ENCODE data around the gene RTP5.

DNA sequence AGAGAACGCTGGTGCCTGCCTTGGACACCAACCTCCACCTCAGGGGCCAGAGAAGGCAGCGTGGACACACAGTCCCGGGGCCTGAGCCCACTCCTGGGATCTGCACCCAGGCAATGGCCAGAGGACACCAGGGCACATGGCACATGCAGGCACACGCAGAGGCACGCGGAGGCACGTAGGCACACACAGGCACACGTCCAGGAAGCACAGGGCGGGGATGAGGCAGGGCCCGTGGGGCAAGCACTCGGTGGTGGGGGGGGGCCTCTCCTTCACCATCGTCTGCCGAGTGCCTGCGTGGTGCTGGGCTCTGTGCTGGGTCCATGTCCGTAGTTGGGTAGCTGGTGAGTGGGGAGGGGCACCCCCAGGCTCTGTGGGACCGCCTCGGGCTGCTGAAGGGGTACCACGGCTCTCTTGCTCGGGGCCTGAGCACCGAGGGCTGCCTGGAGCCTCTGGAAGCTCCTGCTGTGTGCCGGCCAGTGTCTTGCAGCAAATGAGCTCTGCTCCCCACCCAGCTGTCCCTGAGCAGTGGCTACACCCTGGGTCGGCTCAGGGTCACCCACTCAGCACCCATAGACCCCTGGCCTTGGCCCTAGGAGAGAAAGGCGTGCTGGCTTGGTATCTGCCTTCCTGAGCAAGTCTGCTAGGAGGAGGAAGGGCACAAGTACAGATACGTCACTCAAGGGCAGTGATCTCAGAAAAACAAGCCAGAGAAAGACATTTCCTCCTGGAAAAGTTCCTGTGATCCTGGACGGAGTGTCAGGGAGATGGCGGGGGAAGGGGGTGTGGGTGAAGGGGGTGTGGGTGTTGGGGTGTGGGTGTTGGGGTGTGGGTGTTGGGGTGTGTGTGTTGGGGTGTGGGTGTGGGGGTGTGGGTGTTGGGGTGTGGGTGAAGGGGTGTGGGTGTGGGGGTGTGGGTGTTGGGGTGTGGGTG, 26.4 kb downstream of the RTP5 start:
- TF ChIP-seq, protein P1, sequence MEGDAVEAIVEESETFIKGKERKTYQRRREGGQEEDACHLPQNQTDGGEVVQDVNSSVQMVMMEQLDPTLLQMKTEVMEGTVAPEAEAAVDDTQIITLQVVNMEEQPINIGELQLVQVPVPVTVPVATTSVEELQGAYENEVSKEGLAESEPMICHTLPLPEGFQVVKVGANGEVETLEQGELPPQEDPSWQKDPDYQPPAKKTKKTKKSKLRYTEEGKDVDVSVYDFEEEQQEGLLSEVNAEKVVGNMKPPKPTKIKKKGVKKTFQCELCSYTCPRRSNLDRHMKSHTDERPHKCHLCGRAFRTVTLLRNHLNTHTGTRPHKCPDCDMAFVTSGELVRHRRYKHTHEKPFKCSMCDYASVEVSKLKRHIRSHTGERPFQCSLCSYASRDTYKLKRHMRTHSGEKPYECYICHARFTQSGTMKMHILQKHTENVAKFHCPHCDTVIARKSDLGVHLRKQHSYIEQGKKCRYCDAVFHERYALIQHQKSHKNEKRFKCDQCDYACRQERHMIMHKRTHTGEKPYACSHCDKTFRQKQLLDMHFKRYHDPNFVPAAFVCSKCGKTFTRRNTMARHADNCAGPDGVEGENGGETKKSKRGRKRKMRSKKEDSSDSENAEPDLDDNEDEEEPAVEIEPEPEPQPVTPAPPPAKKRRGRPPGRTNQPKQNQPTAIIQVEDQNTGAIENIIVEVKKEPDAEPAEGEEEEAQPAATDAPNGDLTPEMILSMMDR (IDR thresholded peaks at IDR 0.05; ENCODE audit: insufficient read depth, low read length, poor library complexity, severe bottlenecking), result no peak
- no peak for TF ChIP-seq EZH2phosphoT487 (conservative IDR thresholded peaks at IDR 0.05; ENCODE audit: low read length)
